WTC11 (cell line): ENCODE data around the gene AGBL5. TPM values are rescaled to one million over a fixed set of nuclear protein-coding genes. Genes with fewer than 3 reads are reported as not detected.
A peak's percentile ranks its signal among the peaks of the same experiment; 100 is the strongest.

Experiments used
- ATAC-seq: fragments of 200-7000 bp; cut with Tn5 transposase; 2 replicates; pipeline ENCODE4 v1.10.0; 2021; ENCODE audit warnings: mild to moderate bottlenecking, moderate library complexity
- CTCF ChIA-PET: fragments of 300-600 bp; sonication (Branson Sonifier 250); formaldehyde crosslinking; loops from one replicate; lab custom pipeline; 2021; ENCODE audit warnings: antibody characterized with exemption; lab: Charles Lee
- POLR2A ChIA-PET: fragments of 350-600 bp; sonication (Branson Sonifier 250); formaldehyde crosslinking; loops from one replicate; lab custom pipeline; 2021; ENCODE audit warnings: antibody characterized with exemption; lab: Charles Lee
- DNase-seq: peaks from one replicate; pipeline ENCODE4 v3.0.0; 2021; ENCODE audit warnings: low spot score
- H3K27ac Mint-ChIP-seq: 2 replicates; pipeline ENCODE4 v1.8.0; 2021; ENCODE audit warnings: mixed read lengths
- H3K27me3 Mint-ChIP-seq: 2 replicates; pipeline ENCODE4 v1.8.0; 2021; ENCODE audit warnings: low read depth, mild to moderate bottlenecking, moderate library complexity, mixed read lengths
- H3K36me3 Mint-ChIP-seq: 2 replicates; pipeline ENCODE4 v1.8.0; 2021; ENCODE audit warnings: mixed read lengths
- H3K4me1 Mint-ChIP-seq: 2 replicates; pipeline ENCODE4 v1.8.0; 2022; ENCODE audit warnings: mixed read lengths
- H3K4me3 Mint-ChIP-seq: 2 replicates; pipeline ENCODE4 v1.8.0; 2021; ENCODE audit warnings: mild to moderate bottlenecking, moderate library complexity, mixed read lengths
- H3K9me3 Mint-ChIP-seq: 2 replicates; pipeline ENCODE4 v1.8.0; 2021; ENCODE audit warnings: mixed read lengths
- ELF4 ChIP-seq: sonication (generic); formaldehyde crosslinking; IDR thresholded peaks from 2 replicates; pipeline ENCODE4 v1.8.1; 2022; ENCODE audit warnings: low read depth, mild to moderate bottlenecking, moderate library complexity, missing genetic modification reagents
- GABPB1 ChIP-seq: sonication (generic); formaldehyde crosslinking; IDR thresholded peaks from 2 replicates; pipeline ENCODE4 v1.8.1; 2023; ENCODE audit warnings: mild to moderate bottlenecking, missing genetic modification reagents
- GRHL2 ChIP-seq: fragments of 250-450 bp; sonication (Bioruptor Pico); IDR thresholded peaks from 2 replicates; pipeline ENCODE4 v1.8.0; 2022; ENCODE audit warnings: mild to moderate bottlenecking, moderate library complexity; ENCODE audit not compliant: insufficient replicate concordance, severe bottlenecking
- NR3C1 ChIP-seq: sonication (generic); formaldehyde crosslinking; conservative IDR thresholded peaks from 2 replicates; pipeline ENCODE4 v1.8.1; 2023; ENCODE audit warnings: low read depth, mild to moderate bottlenecking, missing genetic modification reagents
- PRRX2 ChIP-seq: fragments of 250-450 bp; sonication (Bioruptor Pico); IDR thresholded peaks from 2 replicates; pipeline ENCODE4 v1.8.0; 2021; ENCODE audit warnings: mild to moderate bottlenecking
- ZBTB21 ChIP-seq: sonication (generic); formaldehyde crosslinking; IDR thresholded peaks from 2 replicates; pipeline ENCODE4 v1.8.1; 2023; ENCODE audit warnings: mild to moderate bottlenecking, missing genetic modification reagents, borderline replicate concordance
- ZNF219 ChIP-seq: sonication (generic); formaldehyde crosslinking; IDR thresholded peaks from 2 replicates; pipeline ENCODE4 v1.8.0; 2023; ENCODE audit warnings: missing genetic modification reagents, mild to moderate bottlenecking, borderline replicate concordance
- ZNF396 ChIP-seq: fragments of 250-450 bp; sonication (Bioruptor Pico); IDR thresholded peaks from 2 replicates; pipeline ENCODE4 v1.8.0; 2021; ENCODE audit warnings: mild to moderate bottlenecking, moderate library complexity, borderline replicate concordance
- total RNA-seq: library from RNA; stranded (reverse); gene quantifications from 3 replicates; pipeline ENCODE4 v1.2.3, GENCODE V29; 2021
- TF ChIP-seq, protein P1 (sequence below): sonication (generic); formaldehyde crosslinking; IDR thresholded peaks from 2 replicates; pipeline ENCODE4 v1.8.0; 2023; ENCODE audit warnings: missing genetic modification reagents, mild to moderate bottlenecking, borderline replicate concordance
- TF ChIP-seq, protein P2 (sequence below): fragments of 250-450 bp; sonication (Bioruptor Pico); conservative IDR thresholded peaks from 2 replicates; pipeline ENCODE4 v1.9.0; 2021; ENCODE audit warnings: mild to moderate bottlenecking
- TF ChIP-seq, protein P3 (sequence below): sonication (generic); formaldehyde crosslinking; IDR thresholded peaks from 2 replicates; pipeline ENCODE4 v1.8.0; 2023; ENCODE audit warnings: mild to moderate bottlenecking, missing genetic modification reagents
- TF ChIP-seq, protein P4 (sequence below): sonication (generic); formaldehyde crosslinking; IDR thresholded peaks from 2 replicates; pipeline ENCODE4 v1.8.1; 2023; ENCODE audit warnings: mild to moderate bottlenecking, missing genetic modification reagents, moderate library complexity
- TF ChIP-seq, protein P5 (sequence below): fragments of 200-600 bp; IDR thresholded peaks from 2 replicates; pipeline ENCODE4 v1.8.0; 2022; ENCODE audit warnings: antibody characterized with exemption

Gene AGBL5
- total RNA-seq, 1 experiment from 2014 or later: 43.0 TPM

DNA sequence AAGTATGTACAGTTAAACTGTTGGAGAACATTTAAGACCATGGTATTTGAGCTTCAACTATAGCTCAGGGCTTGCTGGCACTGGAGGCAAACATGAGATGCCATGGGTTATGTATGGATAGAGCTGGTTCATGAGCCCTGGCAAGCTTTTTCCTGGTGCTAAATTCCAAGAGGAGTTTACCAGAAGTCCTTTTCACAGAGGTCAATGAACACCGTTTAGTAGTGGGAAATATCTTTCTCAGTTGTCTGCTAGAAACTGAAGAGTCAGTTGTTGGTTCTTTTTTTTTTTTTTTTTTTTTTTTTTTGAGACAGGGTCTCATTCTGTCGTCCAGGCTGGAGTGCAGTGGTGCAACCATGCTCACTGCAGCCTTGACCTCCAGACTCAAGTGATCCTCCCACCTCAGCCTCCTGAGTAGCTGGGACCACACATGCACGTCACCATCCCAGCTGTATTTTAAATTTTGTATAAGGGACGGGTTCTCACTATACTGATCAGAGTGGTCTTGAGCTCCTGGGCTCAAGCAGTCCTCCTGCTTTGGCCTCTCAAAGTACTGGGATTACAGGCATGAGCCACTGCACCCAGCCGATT lies 36.4 kb downstream of the AGBL5 start:
- Mint-ChIP-seq H3K36me3 (no peaks in the 10 kb centered on the region), H3K4me3 (peak overlapping the region; percentile 84), H3K27me3 (peaks cover 23% of the 10 kb centered on the region), H3K4me1 (peaks cover 16% of the 10 kb centered on the region), H3K27ac (no peak overlapping the region), H3K9me3 (no peaks in the 10 kb centered on the region)
- ChIA-PET POLR2A (interaction anchor here (2.1 kb wide), 1 partner anchor 37 kb away, joined by 9 read pairs; the partner anchor contains the start of gene AGBL5), CTCF (interaction anchor here (0.7 to 6.4 kb wide), 14 partner anchors 12 to 292 kb away, joined by 3 to 50 read pairs (median 9); partner anchors contain the start of genes AGBL5 and OST4)
- TF ChIP-seq, protein P1, sequence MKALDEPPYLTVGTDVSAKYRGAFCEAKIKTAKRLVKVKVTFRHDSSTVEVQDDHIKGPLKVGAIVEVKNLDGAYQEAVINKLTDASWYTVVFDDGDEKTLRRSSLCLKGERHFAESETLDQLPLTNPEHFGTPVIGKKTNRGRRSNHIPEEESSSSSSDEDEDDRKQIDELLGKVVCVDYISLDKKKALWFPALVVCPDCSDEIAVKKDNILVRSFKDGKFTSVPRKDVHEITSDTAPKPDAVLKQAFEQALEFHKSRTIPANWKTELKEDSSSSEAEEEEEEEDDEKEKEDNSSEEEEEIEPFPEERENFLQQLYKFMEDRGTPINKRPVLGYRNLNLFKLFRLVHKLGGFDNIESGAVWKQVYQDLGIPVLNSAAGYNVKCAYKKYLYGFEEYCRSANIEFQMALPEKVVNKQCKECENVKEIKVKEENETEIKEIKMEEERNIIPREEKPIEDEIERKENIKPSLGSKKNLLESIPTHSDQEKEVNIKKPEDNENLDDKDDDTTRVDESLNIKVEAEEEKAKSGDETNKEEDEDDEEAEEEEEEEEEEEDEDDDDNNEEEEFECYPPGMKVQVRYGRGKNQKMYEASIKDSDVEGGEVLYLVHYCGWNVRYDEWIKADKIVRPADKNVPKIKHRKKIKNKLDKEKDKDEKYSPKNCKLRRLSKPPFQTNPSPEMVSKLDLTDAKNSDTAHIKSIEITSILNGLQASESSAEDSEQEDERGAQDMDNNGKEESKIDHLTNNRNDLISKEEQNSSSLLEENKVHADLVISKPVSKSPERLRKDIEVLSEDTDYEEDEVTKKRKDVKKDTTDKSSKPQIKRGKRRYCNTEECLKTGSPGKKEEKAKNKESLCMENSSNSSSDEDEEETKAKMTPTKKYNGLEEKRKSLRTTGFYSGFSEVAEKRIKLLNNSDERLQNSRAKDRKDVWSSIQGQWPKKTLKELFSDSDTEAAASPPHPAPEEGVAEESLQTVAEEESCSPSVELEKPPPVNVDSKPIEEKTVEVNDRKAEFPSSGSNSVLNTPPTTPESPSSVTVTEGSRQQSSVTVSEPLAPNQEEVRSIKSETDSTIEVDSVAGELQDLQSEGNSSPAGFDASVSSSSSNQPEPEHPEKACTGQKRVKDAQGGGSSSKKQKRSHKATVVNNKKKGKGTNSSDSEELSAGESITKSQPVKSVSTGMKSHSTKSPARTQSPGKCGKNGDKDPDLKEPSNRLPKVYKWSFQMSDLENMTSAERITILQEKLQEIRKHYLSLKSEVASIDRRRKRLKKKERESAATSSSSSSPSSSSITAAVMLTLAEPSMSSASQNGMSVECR (CRISPR knock-in tag): no peak
- TF ChIP-seq ELF4 (no peak), ZNF219 (CRISPR knock-in tag) (no peak), NR3C1 (no peak), GRHL2 (CRISPR knock-in tag) (no peak), ZBTB21 (CRISPR knock-in tag) (no peak), PRRX2 (CRISPR knock-in tag) (no peak), ZNF396 (CRISPR knock-in tag) (no peak), GABPB1 (CRISPR knock-in tag) (no peak)
- TF ChIP-seq, protein P2, sequence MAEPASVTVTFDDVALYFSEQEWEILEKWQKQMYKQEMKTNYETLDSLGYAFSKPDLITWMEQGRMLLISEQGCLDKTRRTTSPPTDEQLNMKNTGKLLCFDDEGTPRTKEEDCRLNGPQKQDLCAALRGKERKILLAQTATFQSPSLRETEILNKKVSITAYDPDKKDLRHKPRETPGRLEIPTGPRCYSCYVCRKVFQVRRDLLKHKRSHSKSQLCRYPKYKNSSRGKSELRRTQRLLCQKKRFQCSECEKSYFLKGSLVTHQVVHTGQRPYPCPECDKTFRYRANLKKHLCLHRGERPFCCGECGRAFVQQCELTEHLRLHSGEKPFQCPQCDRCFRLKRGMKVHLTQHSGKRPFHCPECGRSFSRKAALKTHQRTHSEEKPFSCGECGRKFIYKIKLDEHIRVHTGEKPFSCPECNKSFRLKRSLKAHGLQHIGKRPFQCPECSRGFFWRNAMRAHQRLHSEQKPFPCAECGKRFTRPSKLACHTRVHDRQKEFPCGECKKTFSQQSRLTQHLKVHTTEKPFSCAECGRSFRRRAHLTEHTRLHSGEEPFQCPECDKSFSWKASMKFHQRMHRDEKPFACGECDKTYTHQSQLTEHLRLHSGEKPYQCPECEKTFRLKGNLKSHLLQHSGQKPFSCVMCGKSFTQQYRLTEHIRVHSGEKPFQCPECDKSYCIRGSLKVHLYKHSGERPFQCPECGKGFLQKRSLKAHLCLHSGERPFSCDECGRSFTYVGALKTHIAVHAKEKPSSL (CRISPR knock-in tag): no peak
- TF ChIP-seq, protein P3, sequence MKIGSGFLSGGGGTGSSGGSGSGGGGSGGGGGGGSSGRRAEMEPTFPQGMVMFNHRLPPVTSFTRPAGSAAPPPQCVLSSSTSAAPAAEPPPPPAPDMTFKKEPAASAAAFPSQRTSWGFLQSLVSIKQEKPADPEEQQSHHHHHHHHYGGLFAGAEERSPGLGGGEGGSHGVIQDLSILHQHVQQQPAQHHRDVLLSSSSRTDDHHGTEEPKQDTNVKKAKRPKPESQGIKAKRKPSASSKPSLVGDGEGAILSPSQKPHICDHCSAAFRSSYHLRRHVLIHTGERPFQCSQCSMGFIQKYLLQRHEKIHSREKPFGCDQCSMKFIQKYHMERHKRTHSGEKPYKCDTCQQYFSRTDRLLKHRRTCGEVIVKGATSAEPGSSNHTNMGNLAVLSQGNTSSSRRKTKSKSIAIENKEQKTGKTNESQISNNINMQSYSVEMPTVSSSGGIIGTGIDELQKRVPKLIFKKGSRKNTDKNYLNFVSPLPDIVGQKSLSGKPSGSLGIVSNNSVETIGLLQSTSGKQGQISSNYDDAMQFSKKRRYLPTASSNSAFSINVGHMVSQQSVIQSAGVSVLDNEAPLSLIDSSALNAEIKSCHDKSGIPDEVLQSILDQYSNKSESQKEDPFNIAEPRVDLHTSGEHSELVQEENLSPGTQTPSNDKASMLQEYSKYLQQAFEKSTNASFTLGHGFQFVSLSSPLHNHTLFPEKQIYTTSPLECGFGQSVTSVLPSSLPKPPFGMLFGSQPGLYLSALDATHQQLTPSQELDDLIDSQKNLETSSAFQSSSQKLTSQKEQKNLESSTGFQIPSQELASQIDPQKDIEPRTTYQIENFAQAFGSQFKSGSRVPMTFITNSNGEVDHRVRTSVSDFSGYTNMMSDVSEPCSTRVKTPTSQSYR (CRISPR knock-in tag): no peak
- TF ChIP-seq, protein P4, sequence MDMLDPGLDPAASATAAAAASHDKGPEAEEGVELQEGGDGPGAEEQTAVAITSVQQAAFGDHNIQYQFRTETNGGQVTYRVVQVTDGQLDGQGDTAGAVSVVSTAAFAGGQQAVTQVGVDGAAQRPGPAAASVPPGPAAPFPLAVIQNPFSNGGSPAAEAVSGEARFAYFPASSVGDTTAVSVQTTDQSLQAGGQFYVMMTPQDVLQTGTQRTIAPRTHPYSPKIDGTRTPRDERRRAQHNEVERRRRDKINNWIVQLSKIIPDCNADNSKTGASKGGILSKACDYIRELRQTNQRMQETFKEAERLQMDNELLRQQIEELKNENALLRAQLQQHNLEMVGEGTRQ: no peak
- TF ChIP-seq, protein P5, sequence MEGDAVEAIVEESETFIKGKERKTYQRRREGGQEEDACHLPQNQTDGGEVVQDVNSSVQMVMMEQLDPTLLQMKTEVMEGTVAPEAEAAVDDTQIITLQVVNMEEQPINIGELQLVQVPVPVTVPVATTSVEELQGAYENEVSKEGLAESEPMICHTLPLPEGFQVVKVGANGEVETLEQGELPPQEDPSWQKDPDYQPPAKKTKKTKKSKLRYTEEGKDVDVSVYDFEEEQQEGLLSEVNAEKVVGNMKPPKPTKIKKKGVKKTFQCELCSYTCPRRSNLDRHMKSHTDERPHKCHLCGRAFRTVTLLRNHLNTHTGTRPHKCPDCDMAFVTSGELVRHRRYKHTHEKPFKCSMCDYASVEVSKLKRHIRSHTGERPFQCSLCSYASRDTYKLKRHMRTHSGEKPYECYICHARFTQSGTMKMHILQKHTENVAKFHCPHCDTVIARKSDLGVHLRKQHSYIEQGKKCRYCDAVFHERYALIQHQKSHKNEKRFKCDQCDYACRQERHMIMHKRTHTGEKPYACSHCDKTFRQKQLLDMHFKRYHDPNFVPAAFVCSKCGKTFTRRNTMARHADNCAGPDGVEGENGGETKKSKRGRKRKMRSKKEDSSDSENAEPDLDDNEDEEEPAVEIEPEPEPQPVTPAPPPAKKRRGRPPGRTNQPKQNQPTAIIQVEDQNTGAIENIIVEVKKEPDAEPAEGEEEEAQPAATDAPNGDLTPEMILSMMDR: no peak
- DNase-seq (no peak), ATAC-seq (no peak)
